NCI-H2196 treated with DMSO at 0.1 percent for 48 hours (cell line): ENCODE results near the gene CDK6.

Source experiments
- DNase-seq: peaks from one replicate; lab custom pipeline; 2025; ENCODE audit not compliant: unreplicated experiment; lab: John Stamatoyannopoulos, UW

CDK6 gene

DNA sequence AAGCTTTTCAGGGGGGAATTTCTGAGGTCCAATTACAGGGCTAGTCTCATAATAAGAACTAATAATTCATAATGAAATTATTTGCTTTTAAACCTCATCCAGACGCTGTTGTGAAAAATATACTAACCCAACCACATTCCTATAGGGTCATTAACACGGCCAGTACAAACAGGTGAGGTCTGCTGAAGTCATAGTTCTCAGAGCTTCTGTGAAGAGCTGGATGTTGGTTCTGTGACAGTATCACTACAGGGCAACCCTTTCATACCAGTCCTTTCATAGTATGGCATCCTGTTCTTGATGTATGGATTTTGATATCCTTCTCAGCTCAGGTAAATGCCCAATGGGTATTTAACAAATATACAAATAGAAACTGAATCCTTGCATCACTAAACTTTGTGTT is 183.8 kb downstream of the CDK6 start:
- no peak for DNase-seq

GRCh38 chr7:92650391-92650790 is 186.0 kb downstream of the CDK6 start:
- no peak for DNase-seq

GRCh38 chr7:92648067-92648466 is 188.3 kb downstream of the CDK6 start:
- DNase-seq: no peak

- DNase-seq: no peak
Observed at GRCh38 chr7:92647652-92648051, 188.7 kb downstream of the CDK6 start.

- DNase-seq: no peak
Observed at GRCh38 chr7:92647011-92647625, 189.3 kb downstream of the CDK6 start.

DNA sequence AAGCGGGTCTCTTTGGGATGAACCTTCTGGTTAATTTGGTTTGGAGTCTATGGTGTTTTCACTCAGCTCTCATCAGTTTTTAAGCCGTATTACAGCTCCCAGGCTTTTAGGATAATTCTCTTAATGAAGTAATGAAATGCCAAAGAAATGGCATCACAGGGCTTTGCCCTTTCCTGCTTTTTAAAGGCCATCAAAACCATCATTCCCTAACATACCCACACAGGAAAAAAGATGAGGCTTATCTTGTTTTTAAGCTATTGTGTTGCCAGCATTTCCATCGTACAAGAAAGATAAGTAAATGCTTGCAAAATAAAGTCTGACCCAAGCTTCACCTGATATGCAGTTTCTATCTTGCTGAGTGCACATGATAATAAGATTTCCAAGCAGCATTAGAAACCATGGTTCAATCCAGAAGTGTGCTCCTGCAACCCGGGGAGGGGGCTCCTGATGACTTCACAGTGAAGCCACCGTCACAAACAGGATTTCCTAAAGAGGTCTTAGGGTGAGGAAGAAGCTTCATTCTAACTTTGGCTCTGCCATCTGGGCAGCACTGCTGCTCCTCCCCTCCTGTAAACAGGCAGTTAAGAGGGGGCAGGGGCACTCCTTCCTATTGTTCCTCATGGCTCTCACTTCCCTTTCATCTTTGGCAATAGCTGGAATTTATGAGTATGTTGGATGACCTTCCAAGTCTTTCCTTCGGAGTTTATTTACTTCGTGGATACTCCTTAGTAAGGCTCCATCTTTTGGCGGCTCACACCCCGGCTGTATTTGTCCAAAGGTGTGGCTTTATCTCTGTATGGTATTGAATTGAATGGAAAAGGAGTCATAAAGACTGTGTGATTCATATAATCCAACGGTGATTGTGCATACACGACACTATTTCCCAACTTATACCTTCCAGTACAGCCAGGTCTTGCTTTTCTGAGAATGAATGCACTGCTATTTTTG is 191.0 kb downstream of the CDK6 start:
- DNase-seq: no peak

- DNase-seq: no peak
Observed at GRCh38 chr7:92644406-92645113, 191.8 kb downstream of the CDK6 start.

- DNase-seq: no peak
Observed at GRCh38 chr7:92643821-92644220, 192.6 kb downstream of the CDK6 start.

- no peak for DNase-seq
Observed at GRCh38 chr7:92641921-92642511, 194.4 kb downstream of the CDK6 start.

GRCh38 chr7:92639966-92640365 is 196.4 kb downstream of the CDK6 start:
- no peak for DNase-seq

GRCh38 chr7:92639213-92639896 is 197.0 kb downstream of the CDK6 start:
- DNase-seq: no peak

- no peak for DNase-seq
Observed at GRCh38 chr7:92636018-92636560, 200.3 kb downstream of the CDK6 start.

GRCh38 chr7:92635538-92635937 is 200.8 kb downstream of the CDK6 start:
- no peak for DNase-seq

- no peak for DNase-seq
Observed at GRCh38 chr7:92634924-92635519, 201.4 kb downstream of the CDK6 start.

GRCh38 chr7:92634205-92634604 is 202.2 kb downstream of the CDK6 start:
- DNase-seq: no peak

GRCh38 chr7:92633211-92633906 is 203.0 kb downstream of the CDK6 start:
- peak; percentile 51 for DNase-seq

DNA sequence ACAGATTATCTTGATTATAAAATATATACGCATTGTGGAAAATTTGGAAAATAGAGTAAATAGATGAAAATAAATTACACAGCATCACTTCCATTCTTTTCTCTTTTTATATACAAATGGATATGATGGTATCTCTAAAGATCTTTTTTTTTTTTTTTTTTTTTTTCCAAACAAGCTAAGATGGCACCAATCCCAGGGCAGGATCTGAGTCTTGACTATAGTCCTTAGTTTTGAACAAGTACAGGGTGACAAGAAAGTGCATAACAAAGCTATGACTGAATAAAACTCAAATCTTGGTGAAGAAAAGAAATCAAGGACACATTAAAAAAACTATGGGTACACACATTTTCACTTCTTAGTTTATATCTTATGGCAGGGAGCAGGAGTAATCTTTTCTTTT is 203.6 kb downstream of the CDK6 start:
- DNase-seq: no peak

DNA sequence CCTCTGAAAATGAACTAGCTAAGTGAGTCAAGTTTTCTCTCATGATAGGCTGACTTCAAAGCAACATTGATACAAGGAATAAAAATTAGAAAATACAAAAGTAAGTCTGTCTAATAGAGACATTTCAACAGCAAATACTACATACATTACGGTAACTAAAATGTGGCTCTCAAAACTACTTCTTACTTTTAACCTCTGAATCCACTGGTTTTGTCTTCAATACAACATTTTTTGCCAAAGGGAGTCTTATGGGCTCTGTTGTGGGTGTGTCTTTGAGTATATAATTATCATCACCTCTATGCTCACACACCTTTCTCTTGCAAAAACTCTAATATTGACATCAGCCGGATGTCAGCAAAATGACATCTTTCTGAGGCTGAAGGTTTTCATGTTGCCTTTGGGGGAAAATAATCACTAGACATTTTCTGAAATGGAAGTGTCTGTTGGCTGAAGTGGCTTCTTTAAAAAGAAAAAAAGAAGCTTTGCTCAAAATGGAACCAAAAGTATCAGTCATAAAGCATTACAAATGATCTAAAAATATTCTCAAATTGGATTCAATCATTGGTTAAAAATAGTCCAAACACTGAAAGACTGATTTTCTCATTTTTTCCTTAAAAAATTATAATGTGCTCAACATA is 204.4 kb downstream of the CDK6 start:
- no peak for DNase-seq
